ENCODE data around the gene CA10. TPM values are rescaled to one million over a fixed set of nuclear protein-coding genes. Genes with fewer than 3 reads are reported as not detected.

CA10 gene
- total RNA-seq, 1 donor from 2014 or later = not detected

DNA sequence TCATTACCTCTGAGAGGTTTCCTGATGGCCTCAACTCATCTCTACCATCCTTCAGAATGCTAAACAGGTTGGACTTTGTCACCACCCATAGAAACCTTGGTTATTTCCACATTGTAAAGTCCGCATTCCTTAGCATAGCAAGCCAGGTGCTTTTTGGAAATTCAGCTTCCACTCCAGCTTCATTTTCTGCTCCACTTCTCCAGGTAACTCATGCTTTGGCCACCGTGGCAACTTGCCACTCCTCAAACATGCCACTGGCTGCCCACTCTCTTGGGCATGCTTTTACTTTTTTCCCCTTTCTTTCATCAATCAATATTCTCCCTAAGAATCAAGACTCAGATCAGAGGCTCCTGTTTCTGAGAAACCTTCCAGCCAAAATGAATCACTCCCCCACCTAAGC is 203.3 kb downstream of the CA10 start:
- DNase-seq (ENCODE audit: extremely low read depth, low read depth, low spot score) = no peak

GRCh38 chr17:51954232-51954765 is 204.2 kb downstream of the CA10 start:
- no peak for DNase-seq (ENCODE audit: extremely low read depth, low read depth, low spot score)

- no peak for DNase-seq (ENCODE audit: extremely low read depth, low read depth, low spot score)
Observed at GRCh38 chr17:51951741-51952140, 206.8 kb downstream of the CA10 start.

DNA sequence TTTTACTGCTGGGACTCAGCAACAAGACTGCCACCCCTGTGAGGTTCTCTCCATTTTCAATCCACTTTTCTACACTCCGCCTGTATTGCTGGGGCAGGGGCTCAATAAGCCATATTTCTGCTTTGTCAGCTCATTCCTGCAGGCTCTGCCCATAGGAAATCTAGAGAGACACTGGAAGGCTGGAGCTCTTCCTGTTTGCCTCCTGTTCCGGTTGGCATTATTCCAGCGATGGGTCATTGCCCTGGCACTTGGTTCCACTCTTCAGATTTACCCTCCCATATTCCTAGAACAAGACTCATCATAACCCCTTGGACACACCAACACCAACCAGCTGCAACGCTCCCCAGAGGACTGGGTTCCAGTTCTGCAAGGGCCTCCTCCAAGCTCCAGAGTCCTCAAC is 210.4 kb downstream of the CA10 start:
- DNase-seq (ENCODE audit: extremely low read depth, low read depth, low spot score) = no peak

- DNase-seq (ENCODE audit: extremely low read depth, low read depth, low spot score) = no peak
Observed at GRCh38 chr17:51947160-51947735, 211.3 kb downstream of the CA10 start.

GRCh38 chr17:51946311-51946710 is 212.2 kb downstream of the CA10 start:
- no peak for DNase-seq (ENCODE audit: extremely low read depth, low read depth, low spot score)

DNA sequence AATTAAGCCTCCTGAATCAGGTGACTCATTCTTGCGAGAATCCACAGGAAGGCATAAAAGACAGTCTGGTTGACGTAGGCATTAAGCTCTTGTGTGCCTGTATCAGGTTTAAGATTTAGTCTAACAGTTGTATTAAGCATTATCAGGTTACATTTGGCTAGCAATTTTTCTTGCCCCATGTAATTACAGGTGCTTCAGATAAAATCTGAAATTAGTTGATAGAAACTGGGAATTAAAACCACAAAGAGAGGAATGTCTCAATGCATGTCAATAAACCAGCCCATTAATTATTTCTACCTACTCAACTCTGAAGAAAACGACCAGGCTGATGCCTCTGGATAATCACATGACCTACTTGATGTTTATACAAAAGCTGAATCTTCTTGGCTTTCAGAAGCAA is 217.2 kb downstream of the CA10 start:
- DNase-seq (ENCODE audit: extremely low read depth, low read depth, low spot score) = no peak

GRCh38 chr17:51937264-51937663 is 221.2 kb downstream of the CA10 start:
- no peak for DNase-seq (ENCODE audit: extremely low read depth, low read depth, low spot score)

- no peak for DNase-seq (ENCODE audit: extremely low read depth, low read depth, low spot score)
Observed at GRCh38 chr17:51935477-51935876, 223.0 kb downstream of the CA10 start.

DNA sequence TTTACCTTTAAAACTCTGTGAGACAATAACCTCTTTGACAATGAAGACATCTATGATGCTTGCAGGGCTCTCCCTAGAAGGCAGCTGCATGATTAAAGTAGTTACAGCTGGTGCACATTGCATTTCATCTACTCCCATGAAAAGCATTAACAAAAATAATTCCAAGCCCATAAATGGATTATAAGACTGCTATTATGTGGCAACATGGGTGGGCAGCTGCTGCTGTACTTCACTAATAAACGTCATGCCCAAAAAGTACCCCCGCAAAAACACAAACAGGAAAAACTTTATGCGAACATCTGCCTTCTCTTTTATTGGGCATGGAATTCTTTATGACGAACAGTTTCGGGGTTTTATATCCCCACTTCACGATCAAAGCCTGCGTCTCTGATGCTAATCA is 224.9 kb downstream of the CA10 start:
- DNase-seq (ENCODE audit: extremely low read depth, low read depth, low spot score) = no peak

DNA sequence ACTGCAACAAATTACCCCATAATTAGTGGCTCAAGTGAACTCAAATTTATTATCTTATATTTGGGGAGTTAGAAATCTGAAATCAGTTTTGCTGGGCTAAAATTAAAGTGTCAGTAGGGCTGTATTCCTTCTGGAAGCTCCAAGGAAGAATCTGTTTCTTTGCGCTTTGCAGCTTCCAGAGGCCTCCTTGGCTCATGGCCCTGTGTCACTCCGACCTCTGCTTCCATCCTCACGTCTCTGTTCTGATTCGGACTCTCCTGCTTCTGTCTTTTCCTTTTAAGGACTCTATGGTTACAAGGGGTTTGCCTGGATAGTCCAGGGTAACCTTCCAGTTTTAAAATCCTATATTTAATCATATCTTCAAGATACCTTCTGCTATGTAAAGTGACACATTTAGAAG is 232.1 kb downstream of the CA10 start:
- DNase-seq (ENCODE audit: extremely low read depth, low read depth, low spot score) = no peak

GRCh38 chr17:51921500-51921899 is 237.0 kb downstream of the CA10 start:
- no peak for DNase-seq (ENCODE audit: extremely low read depth, low read depth, low spot score)

DNA sequence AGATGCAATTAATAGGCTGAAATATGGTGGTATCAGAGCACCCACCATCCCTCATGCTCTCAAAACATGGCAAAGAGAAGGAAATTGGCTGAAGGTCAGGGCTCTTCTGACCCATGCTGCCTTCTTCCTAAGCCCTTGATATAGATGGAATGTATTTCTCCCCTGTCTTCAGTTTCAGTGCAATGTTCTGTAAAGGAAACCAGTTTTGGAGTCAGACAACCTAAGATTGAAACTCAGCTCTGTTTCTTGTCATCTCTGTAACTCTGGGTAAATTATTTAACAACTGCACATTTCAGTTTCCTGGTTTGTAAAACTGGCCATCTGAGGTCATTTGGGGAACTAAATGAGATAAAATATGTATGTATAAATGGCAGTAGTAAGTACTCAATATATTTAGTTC is 243.9 kb downstream of the CA10 start:
- no peak for DNase-seq (ENCODE audit: extremely low read depth, low read depth, low spot score)

- DNase-seq (ENCODE audit: extremely low read depth, low read depth, low spot score) = no peak
Observed at GRCh38 chr17:51913491-51914205, 244.9 kb downstream of the CA10 start.

DNA sequence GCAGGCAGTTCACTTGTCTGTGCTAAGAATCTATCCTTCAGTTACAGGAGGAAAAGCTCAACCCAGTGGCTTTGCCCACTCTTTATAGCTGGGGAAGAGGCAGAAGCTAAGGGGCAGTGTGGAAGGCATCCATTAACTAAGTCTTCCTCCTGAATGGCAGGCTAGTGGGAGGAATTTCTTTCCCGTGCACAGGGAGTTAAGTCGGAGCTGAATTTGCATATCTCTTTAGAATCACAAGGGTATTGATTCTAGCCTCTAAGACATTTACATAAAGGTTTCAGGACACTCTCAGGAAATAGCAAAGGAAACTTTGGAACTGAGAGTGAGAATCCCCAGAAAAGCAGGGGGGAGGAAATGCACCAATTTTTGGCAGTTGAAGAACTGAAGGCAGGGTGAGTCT is 245.6 kb downstream of the CA10 start:
- DNase-seq (ENCODE audit: extremely low read depth, low read depth, low spot score) = no peak

DNA sequence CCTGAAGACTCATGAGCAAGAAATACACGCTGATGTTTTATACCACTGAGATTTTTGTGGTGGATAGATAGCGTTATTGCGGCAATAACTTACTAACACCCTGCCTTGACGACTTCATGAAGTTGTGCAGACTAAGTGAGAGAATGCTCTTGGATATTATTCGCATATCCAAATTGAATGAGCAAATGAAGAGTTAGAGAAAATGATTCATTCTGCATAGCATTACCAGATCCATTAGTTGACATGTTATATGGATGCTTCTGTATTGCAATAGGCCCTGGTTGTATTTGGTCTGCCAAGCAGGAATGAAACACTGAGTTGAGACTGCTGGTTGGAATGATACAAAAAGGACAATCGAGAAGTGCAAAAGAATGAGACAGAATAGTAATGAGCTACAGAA is 247.3 kb downstream of the CA10 start:
- DNase-seq (ENCODE audit: extremely low read depth, low read depth, low spot score) = no peak

DNA sequence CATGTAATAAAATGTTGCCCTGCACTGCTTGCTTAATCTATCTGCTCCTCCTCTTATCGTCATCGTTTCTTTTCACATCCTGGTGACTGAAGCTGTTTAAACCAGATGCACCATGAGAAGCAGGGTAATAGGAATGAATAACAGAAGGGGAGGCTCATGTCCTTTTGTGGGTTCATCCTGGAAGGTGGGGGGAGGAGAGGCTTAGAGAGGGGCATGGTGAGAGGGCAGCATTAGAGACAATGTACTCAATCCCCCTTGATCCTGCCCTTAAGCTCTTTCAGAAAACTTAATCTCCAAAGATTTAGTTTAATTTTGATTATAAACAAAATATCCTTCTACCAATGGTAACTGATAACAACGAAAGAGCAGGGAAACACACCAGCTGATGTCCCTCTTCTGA is 248.5 kb downstream of the CA10 start:
- DNase-seq (ENCODE audit: extremely low read depth, low read depth, low spot score) = no peak

GRCh38 chr17:51908841-51909537 is 249.5 kb downstream of the CA10 start:
- no peak for DNase-seq (ENCODE audit: extremely low read depth, low read depth, low spot score)

- no peak for DNase-seq (ENCODE audit: extremely low read depth, low read depth, low spot score)
Observed at GRCh38 chr17:51907041-51907440, 251.5 kb downstream of the CA10 start.

- DNase-seq (ENCODE audit: extremely low read depth, low read depth, low spot score) = no peak
Observed at GRCh38 chr17:51904379-51904778, 254.1 kb downstream of the CA10 start.

DNA sequence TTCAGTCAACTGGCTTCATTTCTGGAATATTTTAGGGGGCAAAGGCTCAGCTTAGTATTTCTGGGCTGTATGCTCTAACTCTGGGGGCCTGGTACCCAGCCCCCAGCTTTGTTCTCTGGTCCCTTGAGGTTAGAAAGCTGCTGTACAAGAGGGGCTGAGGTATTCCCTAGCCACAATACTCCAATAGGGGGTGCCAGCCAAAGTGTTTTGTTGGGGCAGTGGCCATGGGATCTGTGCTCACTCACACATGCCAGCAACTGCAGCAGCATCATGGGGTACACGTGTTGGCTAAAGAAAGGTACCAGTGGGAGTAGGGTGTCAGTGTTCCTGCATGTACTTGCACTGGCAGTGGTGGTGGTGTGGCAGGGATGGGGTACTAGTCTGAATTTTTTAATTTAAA is 257.3 kb downstream of the CA10 start:
- DNase-seq (ENCODE audit: extremely low read depth, low read depth, low spot score) = no peak

GRCh38 chr17:51891936-51892335 is 266.6 kb downstream of the CA10 start:
- DNase-seq (ENCODE audit: extremely low read depth, low read depth, low spot score) = no peak

Data from glomerular endothelial cell (primary cell).